Measurements from ENCODE around the gene EZH1. TPM values are rescaled to one million over a fixed set of nuclear protein-coding genes. Genes with fewer than 3 reads are reported as not detected.
"Not testable (repeated sequence)": the region's sequence is repeated elsewhere in the genome, so short reads cannot be mapped to it uniquely, and the experiment has no call there.

The EZH1 gene
- total and polyA plus RNA-seq, 10 of the 15 experiments (the other 5 are each of a cell fraction or from before 2014, with no cell fraction given): 6.1 to 43.3 (median 16.8) TPM

GRCh38 chr17:42660692-42661345, 84.0 kb downstream of the EZH1 start (continued):
- no peak for TF ChIP-seq BRCA1 (IDR thresholded peaks at IDR 0.05; ENCODE audit: low read depth, low read length)
- no peak for TF ChIP-seq MTA2 (IDR thresholded peaks at IDR 0.05; ENCODE audit: low read depth)
- no peak for TF ChIP-seq HDAC6 (IDR thresholded peaks at IDR 0.05; ENCODE audit: unreplicated experiment)
- TF ChIP-seq ZBED1 (IDR thresholded peaks at IDR 0.05; ENCODE audit: borderline replicate concordance): no peak
- no peak for TF ChIP-seq ZNF274 (IDR thresholded peaks at IDR 0.05; ENCODE audit: insufficient read depth, insufficient read length)
- no peak for TF ChIP-seq ESRRA (IDR thresholded peaks at IDR 0.05; ENCODE audit: low read length)

GRCh38 chr17:42659932-42660274, 84.9 kb downstream of the EZH1 start:
- in situ Hi-C loops (cut with MboI); H3K9me3 ChIP-seq (replicated peaks; ENCODE audit: control insufficient read depth, insufficient read depth, low read length); H3K27me3 ChIP-seq (replicated peaks in 1 of 2; ENCODE audit: control insufficient read depth in 2 of 2, insufficient read depth in 2 of 2, low read length in 1 of 2); H3K27ac ChIP-seq (ENCODE audit: control insufficient read depth, insufficient read depth); H3K79me2 ChIP-seq (ENCODE audit: control insufficient read depth, insufficient read depth, low read length); FAIRE-seq; H2AFZ ChIP-seq (ENCODE audit: control insufficient read depth, low read depth, low read length); H3K9ac ChIP-seq (ENCODE audit: control insufficient read depth, insufficient read depth, low read length); ATAC-seq; H3K36me3 ChIP-seq (ENCODE audit: control insufficient read depth in 2 of 2, insufficient read depth in 2 of 2, low read length in 1 of 2); DNase-seq (ENCODE audit: low read depth, low spot score); H4K20me1 ChIP-seq (ENCODE audit: control insufficient read depth, insufficient read depth): not testable (repeated sequence)
- WGBS (ENCODE audit: insufficient coverage, insufficient replicate concordance, low lambda C conversion rate, missing lambda C conversion rate): 100% methylated on average over 1 of the region's 14 CpGs
- ChIA-PET SMC1A (ENCODE audit: uncharacterized antibody, unreplicated experiment) (interaction anchor here (0.9 to 1.8 kb wide), 4 partner anchors 12 to 82 kb away, joined by 3 to 9 read pairs (median 4); no protein-coding TSS in a partner anchor), POLR2A (interaction anchor here (1.8 to 4.9 kb wide), 4 partner anchors 17 to 54 kb away, joined by 5 to 29 read pairs (median 18); partner anchors contain the start of genes PLEKHH3, RETREG3 and TUBG1), RAD21 (ENCODE audit: unreplicated experiment) (interaction anchor here (1.9 to 2.0 kb wide), 2 partner anchors 14 to 81 kb away, joined by 7 to 10 read pairs; no protein-coding TSS in a partner anchor), CTCF (interaction anchor here (0.7 to 2.8 kb wide), 3 partner anchors 15 to 55 kb away, joined by 3 to 13 read pairs (median 7); partner anchors contain the start of gene PLEKHH3)
- peaks cover 33% of the 10 kb centered on the region for H3K4me1 ChIP-seq (ENCODE audit: control insufficient read depth, insufficient read depth, low read length)
- intact Hi-C loops (cut with micrococcal nuclease; ENCODE audit: unreplicated experiment): loop anchor here (5.0 kb wide), 1 partner anchor 83 kb away; the partner anchor contains the start of gene PSMC3IP
- BruUV-seq (replicated peaks): TSS peak; percentile 70
- H3K4me2 ChIP-seq (ENCODE audit: control insufficient read depth, insufficient read depth): peak overlapping the region; percentile 50; the same call in 1 of the 2 replicates
- peak overlapping the region; percentile 77 for H3K4me3 ChIP-seq

Measured in GM12878 (cell line).